HepG2 (cell line): Measurements from ENCODE around the gene EIF4ENIF1. TPM values are rescaled to one million over a fixed set of nuclear protein-coding genes. Genes with fewer than 3 reads are reported as not detected.

Experiments
- BRD4 ChIP-seq: sonication (generic); formaldehyde crosslinking; IDR thresholded peaks from 2 replicates; pipeline ENCODE4 v1.4.0; 2020; ENCODE audit warnings: missing genetic modification reagents
- BRF2 ChIP-seq: sonication (generic); formaldehyde crosslinking; IDR thresholded peaks from 2 replicates; pipeline ENCODE4 v1.8.1; 2022; ENCODE audit warnings: mild to moderate bottlenecking, missing genetic modification reagents
- GPBP1L1 ChIP-seq: sonication (generic); formaldehyde crosslinking; IDR thresholded peaks from 2 replicates; pipeline ENCODE4 v1.5.0; 2020; ENCODE audit warnings: mild to moderate bottlenecking, missing genetic modification reagents
- GPN1 ChIP-seq: sonication (generic); formaldehyde crosslinking; IDR thresholded peaks from 2 replicates; pipeline ENCODE4 v1.5.1; 2020; ENCODE audit warnings: missing genetic modification reagents, borderline replicate concordance
- HNF1A ChIP-seq, 2 experiments: sonication (generic) in 1 of 2; formaldehyde crosslinking in 1 of 2; IDR thresholded peaks; 2 replicates each; pipeline versions ENCODE4 v1.4.0 to v1.6.1; 2016 to 2020; ENCODE audit warnings: borderline replicate concordance in 1 of 2, low read depth in 1 of 2, mild to moderate bottlenecking in 1 of 2, missing genetic modification reagents in 1 of 2
- KDM1A ChIP-seq: IDR thresholded peaks from 2 replicates; pipeline ENCODE4 v1.6.1; 2016; ENCODE audit warnings: missing compliant biosample characterization
- RBAK ChIP-seq: sonication (generic); formaldehyde crosslinking; IDR thresholded peaks from 2 replicates; pipeline ENCODE4 v1.5.1; 2020; ENCODE audit warnings: mild to moderate bottlenecking, missing genetic modification reagents
- REST ChIP-seq, 2 experiments: IDR thresholded peaks; 2 replicates each; pipeline ENCODE4 v1.6.1; 2011 to 2012; ENCODE audit warnings: low read length in 2 of 2, borderline replicate concordance in 1 of 2, low read depth in 1 of 2, mild to moderate bottlenecking in 1 of 2, moderate library complexity in 1 of 2
- TMF1 ChIP-seq: sonication (generic); formaldehyde crosslinking; IDR thresholded peaks from 2 replicates; pipeline ENCODE4 v1.8.1; 2022; ENCODE audit warnings: low read depth, missing genetic modification reagents
- USF2 ChIP-seq, 2 experiments: sonication (generic) in 1 of 2; formaldehyde crosslinking in 1 of 2; IDR thresholded peaks; 2 replicates each; pipeline versions ENCODE4 v1.5.1 to v1.6.1; 2011 to 2020; ENCODE audit warnings: borderline replicate concordance in 1 of 2, low read depth in 1 of 2, low read length in 1 of 2, mild to moderate bottlenecking in 1 of 2, missing genetic modification reagents in 1 of 2, moderate library complexity in 1 of 2
- XRCC5 ChIP-seq: fragments of 200-400 bp; formaldehyde crosslinking; optimal IDR thresholded peaks from 2 replicates; pipeline ENCODE3; 2017; ENCODE audit warnings: mild to moderate bottlenecking, low read length
- ZNF414 ChIP-seq: sonication (generic); formaldehyde crosslinking; IDR thresholded peaks from 2 replicates; pipeline ENCODE4 v1.5.0; 2020; ENCODE audit warnings: missing genetic modification reagents
- polyA plus RNA-seq, 8 experiments: library from polyadenylated mRNA; depleted of rRNA in 3 of 8; stranded (reverse) in 7 of 8; unstranded in 1 of 8; fragments of >200 nt; fragmentation: Illumina TruSeq in 4 of 8; extraction: Trizol in 4 of 8; gene quantifications; 2 replicates each; pipeline versions ENCODE4 v1.2.1 to v1.2.3, GENCODE V29; 2011 to 2016; ENCODE audit warnings: low read depth in 4 of 8, missing spikeins in 1 of 8, mixed read lengths in 1 of 8; ENCODE audit not compliant: insufficient read depth in 1 of 8
- total RNA-seq, 5 experiments: library from RNA; depleted of rRNA; stranded (reverse); fragments of >200 nt; fragmentation: Illumina TruSeq; extraction: Trizol; gene quantifications; 2 replicates each; pipeline ENCODE4 v1.2.3, GENCODE V29; 2016; ENCODE audit warnings: low read depth in 1 of 5

The EIF4ENIF1 gene
- total and polyA plus RNA-seq, 2 of the 13 experiments (the other 11 are each of a cell fraction or from before 2014, with no cell fraction given), result 11.9 to 12.3 TPM

GRCh38 chr22:31399211-31400022 lies 90.2 kb downstream of the EIF4ENIF1 start, which contains the start of gene DRG1 (continued):
- no peak for TF ChIP-seq USF2 (IDR thresholded peaks at IDR 0.05; ENCODE audit: low read depth, low read length)
- TF ChIP-seq USF2 (CRISPR knock-in tag; IDR thresholded peaks at IDR 0.05; ENCODE audit: borderline replicate concordance), result no peak
- TF ChIP-seq KDM1A (CRISPR knock-in tag), result no peak
- TF ChIP-seq BRD4 (CRISPR knock-in tag), result peak; percentile 73; the same call in 1 of the 2 replicates
- no peak for TF ChIP-seq GPBP1L1
- TF ChIP-seq XRCC5, result peak; percentile 56
- TF ChIP-seq GPN1 (CRISPR knock-in tag), result no peak
- TF ChIP-seq TMF1, result no peak
- no peak for TF ChIP-seq HNF1A (IDR thresholded peaks at IDR 0.05; ENCODE audit: low read depth)
- TF ChIP-seq HNF1A (CRISPR knock-in tag; IDR thresholded peaks at IDR 0.05; ENCODE audit: borderline replicate concordance), result peak; percentile 50; the same call in 1 of the 2 replicates
- TF ChIP-seq ZNF414 (CRISPR knock-in tag), result no peak; the same call in 1 of the 2 replicates
- TF ChIP-seq BRF2, result no peak
- TF ChIP-seq REST (IDR thresholded peaks at IDR 0.05; ENCODE audit: borderline replicate concordance in 1 of 2, low read depth in 1 of 2, low read length in 2 of 2), result peak in 1 of 2 experiments; percentile 37; a peak in 1 of 4 replicates
- no peak for TF ChIP-seq RBAK (CRISPR knock-in tag)
